GM12892 (cell line): ENCODE measurements around the gene RAB33B.

Experiments used
- POLR2A ChIP-seq: IDR thresholded peaks from 2 replicates; pipeline ENCODE4 v1.6.1; 2011; ENCODE audit warnings: low read depth, low read length, control low read depth
- POLR2AphosphoS5 ChIP-seq: IDR thresholded peaks from 2 replicates; pipeline ENCODE4 v1.6.1; 2011; ENCODE audit warnings: low read depth, low read length, control low read depth

DNA sequence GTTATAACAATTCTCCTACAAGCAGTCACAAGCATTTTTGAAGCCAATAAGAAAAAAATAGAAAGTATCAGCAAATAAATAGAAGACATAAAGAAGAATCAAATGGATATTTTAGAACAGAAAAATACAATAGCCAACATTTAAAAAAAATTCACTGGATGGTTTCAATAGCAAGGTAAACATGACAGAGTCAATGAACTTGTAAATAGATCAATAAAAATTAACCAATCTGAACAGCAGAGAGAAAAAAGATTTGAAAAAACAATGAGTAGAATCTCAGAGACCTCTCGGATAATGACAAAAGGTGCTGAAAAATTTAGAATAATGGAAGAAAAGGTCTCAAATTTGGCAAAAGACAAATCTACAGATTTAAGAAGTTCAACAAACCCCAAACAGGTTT is 33.3 kb upstream of the RAB33B start:
- TF ChIP-seq POLR2A, result no peak
- no peak for TF ChIP-seq POLR2AphosphoS5
